Adipose tissue (tissue), 3 donors: ENCODE measurements around the gene GLYATL1B. TPM values are rescaled to one million over a fixed set of nuclear protein-coding genes. Genes with fewer than 3 reads are reported as not detected.
"Not testable (repeated sequence)": the region's sequence is repeated elsewhere in the genome, so short reads cannot be mapped to it uniquely, and the experiment has no call there.

Experiments
- H3K27ac ChIP-seq: one replicate; pipeline ENCODE4 v1.5.1; 2013; ENCODE audit warnings: low read depth, low read length
- WGBS, 3 donors: extraction: QIAGEN DNeasy Blood & Tissue Kit; methylation state at CpG; one replicate each; pipeline ENCODE4 v1.1.7; 2013; 5-methylcytosine and 5-hydroxymethylcytosine counted together
- polyA plus RNA-seq, 3 donors: library from polyadenylated mRNA; stranded (reverse); fragments of 200-250 nt; gene quantifications; one replicate each; pipeline ENCODE4 v1.2.3, GENCODE V29; 2013
- donor health status: healthy with polysubstance abuse.
- donor health status: Bipolar disorder and iron deficiency.
- donor health status: healthy.

The GLYATL1B gene
- polyA plus RNA-seq, 3 donors: not detected

- 83 to 88% (median 84%) methylated on average over 4 of the region's 4 CpGs for WGBS, 3 donors
- no peak overlapping the region for H3K27ac ChIP-seq
Observed at GRCh38 chr11:59088162-59088561, 2.1 kb downstream of the GLYATL1B start.

- not testable (repeated sequence) for H3K27ac ChIP-seq
Observed at GRCh38 chr11:59093576-59093975, 7.5 kb downstream of the GLYATL1B start.

- H3K27ac ChIP-seq: not testable (repeated sequence)
- WGBS, 3 donors: 30 to 72% (median 55%) methylated on average over 1 of the region's 1 CpG
Observed at GRCh38 chr11:59095225-59095624, 9.1 kb downstream of the GLYATL1B start.

GRCh38 chr11:59095972-59096575, 10.0 kb downstream of the GLYATL1B start:
- 64 to 66% (median 64%) methylated on average over 5 of the region's 5 CpGs for WGBS, 3 donors
- H3K27ac ChIP-seq: not testable (repeated sequence)

GRCh38 chr11:59097113-59097708, 11.1 kb downstream of the GLYATL1B start:
- 84 to 91% (median 89%) methylated on average over 5 of the region's 5 CpGs for WGBS, 3 donors
- H3K27ac ChIP-seq: no peak overlapping the region

- not testable (repeated sequence) for H3K27ac ChIP-seq
- WGBS, 3 donors: 77 to 82% (median 78%) methylated on average over 8 of the region's 8 CpGs
Observed at GRCh38 chr11:59097938-59098337, 11.8 kb downstream of the GLYATL1B start.

GRCh38 chr11:59102259-59102765, 16.2 kb downstream of the GLYATL1B start:
- WGBS, 3 donors: 7 to 9% (median 8%) methylated on average over 23 of the region's 23 CpGs
- no peak overlapping the region for H3K27ac ChIP-seq

GRCh38 chr11:59106363-59107336, 20.5 kb downstream of the GLYATL1B start, which contains the start of gene FAM111B:
Gene FAM111B, plus strand, starts transcription at chr11:59107237. Its CDS starts 2,389 bp downstream, at chr11:59109626.
- no peak within 1 kb of the TSS for H3K27ac ChIP-seq
- WGBS, 3 donors: 0 to 1% (median 1%) methylated on average over 63 to 64 of the region's 64 CpGs

GRCh38 chr11:59107721-59108120, 21.6 kb downstream of the GLYATL1B start:
- not testable (repeated sequence) for H3K27ac ChIP-seq
- WGBS, 3 donors: 26 to 38% (median 33%) methylated on average over 10 of the region's 10 CpGs

- 82 to 90% (median 83%) methylated on average over 2 of the region's 2 CpGs for WGBS, 3 donors
Observed at GRCh38 chr11:59112494-59112893, 26.4 kb downstream of the GLYATL1B start.

GRCh38 chr11:59114344-59114743, 28.2 kb downstream of the GLYATL1B start:
- H3K27ac ChIP-seq: no peak overlapping the region
- WGBS, 3 donors: 96 to 98% (median 97%) methylated on average over 3 of the region's 3 CpGs

More at GRCh38 chr11:59112494-59112893, 26.4 kb downstream of the GLYATL1B start:
- H3K27ac ChIP-seq: no peak overlapping the region

GRCh38 chr11:59115553-59115952, 29.4 kb downstream of the GLYATL1B start:
- no peak overlapping the region for H3K27ac ChIP-seq
- 89 to 98% (median 96%) methylated on average over 1 of the region's 1 CpG for WGBS, 3 donors

GRCh38 chr11:59117774-59118173, 31.7 kb downstream of the GLYATL1B start:
- no peak overlapping the region for H3K27ac ChIP-seq
- 95 to 99% (median 98%) methylated on average over 2 of the region's 2 CpGs for WGBS, 3 donors

- no peak overlapping the region for H3K27ac ChIP-seq
Observed at GRCh38 chr11:59119826-59120225, 33.7 kb downstream of the GLYATL1B start.

- H3K27ac ChIP-seq: no peak overlapping the region
- 8 to 13% (median 13%) methylated on average over 20 of the region's 20 CpGs for WGBS, 3 donors
Observed at GRCh38 chr11:59135648-59136461, 49.7 kb downstream of the GLYATL1B start.

- H3K27ac ChIP-seq: not testable (repeated sequence)
- 55 to 72% (median 71%) methylated on average over 6 of the region's 6 CpGs for WGBS, 3 donors
Observed at GRCh38 chr11:59136551-59136950, 50.4 kb downstream of the GLYATL1B start.

- 93 to 97% (median 94%) methylated on average over 16 to 17 of the region's 17 CpGs for WGBS, 3 donors
- no peak overlapping the region for H3K27ac ChIP-seq
Observed at GRCh38 chr11:59137190-59137589, 51.1 kb downstream of the GLYATL1B start.

- WGBS, 3 donors: 63 to 85% (median 69%) methylated on average over 2 of the region's 2 CpGs
Observed at GRCh38 chr11:59138643-59139042, 52.5 kb downstream of the GLYATL1B start.

More at GRCh38 chr11:59138643-59139042, 52.5 kb downstream of the GLYATL1B start:
- H3K27ac ChIP-seq: no peak overlapping the region
